Hippocampal formation (tissue), 2 donors: ENCODE measurements around the gene PPP4R1.

Source experiments
- DNase-seq, 2 donors: peaks; one replicate each; lab custom pipeline; 2025; lab: John Stamatoyannopoulos, UW

PPP4R1 gene

DNA sequence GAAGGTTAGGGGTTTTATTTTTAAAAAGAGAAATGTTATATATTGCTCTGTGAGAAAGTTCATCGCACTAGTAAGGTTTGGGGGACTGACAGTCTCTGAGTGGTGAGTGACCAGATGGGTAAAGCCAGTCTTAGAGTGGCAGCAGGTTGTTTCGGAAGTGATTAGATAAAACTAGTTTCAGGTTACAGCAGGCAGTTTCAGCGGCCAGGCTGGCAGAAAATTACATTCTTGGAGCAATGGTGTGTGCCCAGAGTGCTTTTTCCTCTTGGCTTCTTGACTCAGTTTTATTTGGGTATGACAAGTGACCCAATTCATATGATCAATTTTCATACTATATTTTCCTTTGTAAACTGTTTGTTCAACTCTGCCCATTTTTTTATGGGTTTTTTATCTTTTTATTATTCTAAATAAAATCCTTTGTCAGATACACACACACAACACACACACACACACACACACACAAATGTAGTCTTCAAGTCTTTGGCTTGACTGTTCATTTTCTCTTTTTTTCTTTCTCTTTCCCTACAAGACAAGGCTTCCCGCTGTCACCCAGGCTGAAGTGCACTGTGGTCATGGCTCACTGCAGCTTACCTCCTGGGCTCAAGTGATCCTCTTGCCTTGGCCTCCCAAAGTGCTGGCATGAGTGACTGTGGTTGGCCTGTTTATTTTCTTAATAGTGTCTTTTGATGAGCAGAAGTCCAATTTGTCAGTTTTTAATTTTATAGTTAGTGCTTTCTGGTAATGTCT, 108.1 kb downstream of the PPP4R1 start:
- no peak for DNase-seq
